A673 (cell line): ENCODE measurements around the gene NOC3L. TPM values are rescaled to one million over a fixed set of nuclear protein-coding genes. Genes with fewer than 3 reads are reported as not detected.
A peak's percentile ranks its signal among the peaks of the same experiment; 100 is the strongest.

Source experiments
- Bru-seq: library from RNA; stranded (reverse); fragments of 400-500 nt; gene quantifications from one replicate; lab custom pipeline; 2021; lab: Mats Ljungman, UMichigan
- BruChase-seq, 2 experiments: library from RNA; stranded (reverse); fragments of 400-500 nt; gene quantifications; one replicate each; lab custom pipeline; 2021; lab: Mats Ljungman, UMichigan
- BruUV-seq: library from RNA; stranded (reverse); fragments of 400-500 nt; replicated peaks from 2 replicates; lab custom pipeline; 2021; lab: Mats Ljungman, UMichigan
- CTCF ChIA-PET: fragments of 300-600 bp; sonication (Branson Sonifier 250); formaldehyde crosslinking; loops from one replicate; lab custom pipeline; 2022; ENCODE audit warnings: antibody characterized with exemption; lab: Charles Lee
- POLR2A ChIA-PET: fragments of 300-600 bp; sonication (Branson Sonifier 250); formaldehyde crosslinking; loops from one replicate; lab custom pipeline; 2022; ENCODE audit warnings: antibody characterized with exemption; ENCODE audit not compliant: low non-redundant PET; lab: Charles Lee
- DNase-seq: peaks from one replicate; pipeline ENCODE4 v3.0.0-alpha.2; 2015; ENCODE audit warnings: low spot score
- H3K27ac ChIP-seq: fragments of 200-600 bp; sonication (generic); 2 replicates; pipeline ENCODE4 v1.5.1; 2016; ENCODE audit warnings: mixed run types, low read depth, mild to moderate bottlenecking, mixed read lengths, antibody characterized with exemption, low read length; ENCODE audit not compliant: poor library complexity, severe bottlenecking
- H3K27me3 ChIP-seq: fragments of 200-600 bp; sonication (generic); replicated peaks from 2 replicates; pipeline ENCODE4 v1.6.1; 2017; ENCODE audit warnings: mixed run types, low read depth, mild to moderate bottlenecking, mixed read lengths, antibody characterized with exemption, low read length; ENCODE audit not compliant: insufficient read depth, poor library complexity
- H3K36me3 ChIP-seq: fragments of 200-600 bp; sonication (generic); 2 replicates; pipeline ENCODE4 v1.6.1; 2016; ENCODE audit warnings: mixed run types, mild to moderate bottlenecking, mixed read lengths, antibody characterized with exemption, low read length; ENCODE audit not compliant: insufficient read depth, poor library complexity, severe bottlenecking
- H3K4me1 ChIP-seq: fragments of 200-600 bp; sonication (generic); 2 replicates; pipeline ENCODE4 v1.6.1; 2017; ENCODE audit warnings: mixed run types, mild to moderate bottlenecking, mixed read lengths, antibody characterized with exemption, low read length; ENCODE audit not compliant: insufficient read depth, poor library complexity, severe bottlenecking
- H3K4me3 ChIP-seq: fragments of 200-600 bp; sonication (generic); 2 replicates; pipeline ENCODE4 v1.5.1; 2016; ENCODE audit warnings: low read depth, mixed run types, mild to moderate bottlenecking, mixed read lengths, low read length; ENCODE audit not compliant: poor library complexity, severe bottlenecking
- H3K9me3 ChIP-seq: fragments of 200-600 bp; sonication (generic); 2 replicates; pipeline ENCODE4 v1.6.1; 2016; ENCODE audit warnings: mixed run types, low read depth, mild to moderate bottlenecking, mixed read lengths, antibody characterized with exemption, low read length; ENCODE audit not compliant: poor library complexity, severe bottlenecking
- CTCF ChIP-seq: fragments of 300-800, 200-600 bp; sonication (generic); conservative IDR thresholded peaks from 2 replicates; pipeline ENCODE4 v1.5.1; 2017; ENCODE audit warnings: low read depth, mild to moderate bottlenecking, antibody characterized with exemption, low read length, moderate library complexity, mixed read lengths
- EZH2 ChIP-seq: fragments of 200-600 bp; sonication (generic); IDR thresholded peaks from 2 replicates; pipeline ENCODE4 v1.6.1; 2017; ENCODE audit warnings: borderline replicate concordance, low read depth, mild to moderate bottlenecking, mixed read lengths, antibody characterized with exemption, low read length; ENCODE audit not compliant: poor library complexity, severe bottlenecking
- intact Hi-C: fragments of 100-400 bp; cut with micrococcal nuclease; formaldehyde crosslinking; loops from one replicate; pipeline ENCODE4 v1.10.0; 2022; ENCODE audit not compliant: unreplicated experiment
- long read RNA-seq: library from polyadenylated mRNA; stranded (forward); transcript quantifications from one replicate; pipeline ENCODE4 v2.0.0, GENCODE V29; 2022
- total RNA-seq: library from RNA; stranded (reverse); gene quantifications from 2 replicates; pipeline ENCODE4 v1.2.3, GENCODE V29; 2021

The NOC3L gene
- total RNA-seq (36.8 and 48.6 TPM in 2 replicates), Bru-seq, nascent RNA (percentile 91 among the genes with signal in this experiment), BruChase-seq, experiment 1, labeled RNA remaining after a 2-hour chase (percentile 91 among the genes with signal in this experiment), BruChase-seq, experiment 2, labeled RNA remaining after a 6-hour chase (percentile 87 among the genes with signal in this experiment)
- long read RNA-seq, transcript NOC3L-201 (21 exons, 3,455 nt), result major isoform, 72 of 101 reads
- long read RNA-seq, partial matches to known transcripts, result 8 of 101 reads
- long read RNA-seq, other reads (novel, unspliced or antisense), result 21 of 101 reads

GRCh38 chr10:94362360-94363250 is at the start of gene NOC3L:
Gene NOC3L, minus strand, starts transcription at chr10:94362939. Its CDS starts 101 bp downstream, at chr10:94362838.
- BruUV-seq, result TSS peak; percentile 67
- ChIA-PET CTCF (no interaction called here), POLR2A (no interaction called here)
- Histone ChIP-seq H3K27me3 (no peaks in the 10 kb centered on the region), H3K9me3 (no peaks in the 10 kb centered on the region), H3K27ac (peak within 1 kb of the TSS; percentile 72), H3K36me3 (peaks cover 15% of the 10 kb centered on the region), H3K4me3 (peak within 1 kb of the TSS; percentile 74), H3K4me1 (peaks cover 11% of the 10 kb centered on the region)
- TF ChIP-seq CTCF (peak; percentile 74), EZH2 (no peak)
- DNase-seq, result peak; percentile 97
- intact Hi-C loops, result loop anchor here (5.0 kb wide), 1 partner anchor 80 kb away; no protein-coding TSS in a partner anchor

- Histone ChIP-seq H3K4me3 (no peak overlapping the region), H3K9me3 (no peaks in the 10 kb centered on the region), H3K27me3 (peaks cover 67% of the 10 kb centered on the region), H3K27ac (no peak overlapping the region), H3K4me1 (peaks cover 6% of the 10 kb centered on the region), H3K36me3 (no peaks in the 10 kb centered on the region)
- no peak for DNase-seq
- ChIA-PET CTCF (no interaction called here), POLR2A (no interaction called here)
- no TSS peak for BruUV-seq
- intact Hi-C loops, result no loop called here
- TF ChIP-seq CTCF (no peak), EZH2 (no peak)
Measured at GRCh38 chr10:94412449-94412848, 49.7 kb upstream of the NOC3L start.

- Histone ChIP-seq H3K9me3 (no peaks in the 10 kb centered on the region), H3K36me3 (no peaks in the 10 kb centered on the region), H3K4me1 (peaks cover 6% of the 10 kb centered on the region), H3K27ac (no peak overlapping the region), H3K27me3 (peaks cover 76% of the 10 kb centered on the region), H3K4me3 (no peak overlapping the region)
- intact Hi-C loops, result no loop called here
- CTCF ChIA-PET, result no interaction called here
- DNase-seq, result no peak
- TF ChIP-seq EZH2 (no peak), CTCF (no peak)
- POLR2A ChIA-PET, result no interaction called here
- no TSS peak for BruUV-seq
Measured at GRCh38 chr10:94411304-94411703, 48.6 kb upstream of the NOC3L start.
